ENCODE results near the gene PDE10A.

- TF ChIP-seq GATA2 (IDR thresholded peaks at IDR 0.05; ENCODE audit: low read depth, low read length) (no peak), GATA3 (IDR thresholded peaks at IDR 0.05; ENCODE audit: low read depth, low read length) (no peak)
Observed at GRCh38 chr6:165317723-165318122, 345.3 kb downstream of the PDE10A start.

Data from SH-SY5Y (cell line).